ENCODE measurements around the gene STARD3NL. TPM values are rescaled to one million over a fixed set of nuclear protein-coding genes. Genes with fewer than 3 reads are reported as not detected.
"Not testable (repeated sequence)": the region's sequence is repeated elsewhere in the genome, so short reads cannot be mapped to it uniquely, and the experiment has no call there.

Gene STARD3NL
- total RNA-seq, 2 experiments from 2014 or later, result 14.4 to 15.7 TPM

GRCh38 chr7:38229884-38230642, 52.0 kb downstream of the STARD3NL start:
- no peaks in the 10 kb centered on the region for H3K9me3 Mint-ChIP-seq
- H3K27ac Mint-ChIP-seq, result peak overlapping the region; percentile 68
- peaks cover 44% of the 10 kb centered on the region for H3K4me1 ChIP-seq (ENCODE audit: insufficient read depth, low read length)
- DNase-seq (no peak), ATAC-seq (ENCODE audit: poor library complexity) (no peak)
- no peaks in the 10 kb centered on the region for H3K27me3 Mint-ChIP-seq
- no peak overlapping the region for H3K27ac ChIP-seq (ENCODE audit: low read depth in 1 of 2, low read length in 2 of 2)
- H3K36me3 ChIP-seq (ENCODE audit: insufficient read depth, low read length), result peaks cover 20% of the 10 kb centered on the region
- POLR2A ChIA-PET, result no interaction called here
- CTCF ChIA-PET, result interaction anchor here (1.1 kb wide), 1 partner anchor 105 kb away, joined by 3 read pairs; no protein-coding TSS in a partner anchor
- no peaks in the 10 kb centered on the region for H3K9me3 ChIP-seq (ENCODE audit: control insufficient read depth in 1 of 2, insufficient read depth in 1 of 2, low read length in 2 of 2)
- no peak overlapping the region for H3K4me3 ChIP-seq (ENCODE audit: low read length)
- H3K4me1 Mint-ChIP-seq (ENCODE audit: low read depth), result peaks cover 47% of the 10 kb centered on the region
- TF ChIP-seq CTCF (IDR thresholded peaks at IDR 0.05), result no peak
- H3K27me3 ChIP-seq (ENCODE audit: control insufficient read depth in 1 of 2, insufficient read depth in 2 of 2, low read length in 2 of 2), result no peaks in the 10 kb centered on the region
- no peak overlapping the region for H3K4me3 Mint-ChIP-seq
- intact Hi-C loops (cut with DNase I, micrococcal nuclease), result no loop called here
- H3K36me3 Mint-ChIP-seq (ENCODE audit: low read depth), result peaks cover 45% of the 10 kb centered on the region

DNA sequence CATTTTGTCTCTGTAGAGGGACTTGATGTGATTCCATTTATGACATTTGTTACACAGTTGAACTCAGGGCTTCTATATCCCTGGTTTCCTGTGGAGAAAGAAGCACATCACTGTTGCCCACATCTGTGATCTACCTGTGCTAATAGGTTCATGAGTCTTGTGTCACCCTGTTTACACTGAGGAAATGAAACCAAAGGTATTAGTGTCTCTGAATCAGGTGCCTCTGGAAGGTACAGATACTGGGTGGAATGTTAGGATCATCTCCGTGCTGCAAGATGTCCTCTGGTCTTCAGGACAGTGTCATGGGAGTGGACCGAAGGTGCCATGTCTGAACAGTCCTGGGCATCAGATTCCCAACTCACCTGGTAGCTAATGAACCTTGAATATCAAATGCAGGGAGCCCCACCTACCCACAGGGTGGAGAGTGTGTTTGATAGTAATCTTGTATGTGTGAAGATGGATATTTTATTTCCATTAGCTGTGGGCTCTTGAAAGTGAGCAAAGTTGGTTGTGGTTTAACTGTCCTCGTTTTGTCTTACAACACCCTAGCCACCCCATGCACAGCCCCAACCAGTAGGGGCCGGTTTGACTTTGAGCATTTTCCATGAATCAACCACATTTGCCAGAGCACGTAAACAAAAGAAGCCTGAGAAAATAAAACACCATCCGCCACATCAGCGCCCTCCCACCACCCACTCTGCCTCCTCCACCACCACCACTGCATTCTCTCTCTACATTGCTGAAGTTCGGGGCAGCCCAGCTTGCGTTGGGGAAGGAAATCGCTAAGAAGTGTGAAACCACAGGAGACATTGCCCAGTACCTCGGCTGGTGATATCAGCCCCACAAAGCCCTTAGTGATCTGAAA, 54.7 kb downstream of the STARD3NL start:
- Histone ChIP-seq H3K4me1 (ENCODE audit: insufficient read depth, low read length) (peaks cover 58% of the 10 kb centered on the region), H3K27ac (ENCODE audit: low read depth in 1 of 2, low read length in 2 of 2) (peak overlapping the region; percentile 29 to 53), H3K27me3 (ENCODE audit: control insufficient read depth in 1 of 2, insufficient read depth in 2 of 2, low read length in 2 of 2) (no peaks in the 10 kb centered on the region), H3K9me3 (ENCODE audit: control insufficient read depth in 1 of 2, insufficient read depth in 1 of 2, low read length in 2 of 2) (no peaks in the 10 kb centered on the region), H3K4me3 (ENCODE audit: low read length) (peak overlapping the region; percentile 23), H3K36me3 (ENCODE audit: insufficient read depth, low read length) (peaks cover 14% of the 10 kb centered on the region)
- intact Hi-C loops (cut with DNase I, micrococcal nuclease), result no loop called here
- POLR2A ChIA-PET, result interaction anchor here (0.6 to 1.3 kb wide), 7 partner anchors 11 to 1083 kb away, joined by 3 to 5 read pairs (median 3); no protein-coding TSS in a partner anchor
- peak; percentile 31 to 90 (median 54) for DNase-seq
- Mint-ChIP-seq H3K36me3 (ENCODE audit: low read depth) (peaks cover 30% of the 10 kb centered on the region), H3K27ac (peak overlapping the region; percentile 87), H3K4me3 (peak overlapping the region; percentile 79), H3K4me1 (ENCODE audit: low read depth) (peaks cover 62% of the 10 kb centered on the region), H3K27me3 (no peaks in the 10 kb centered on the region), H3K9me3 (no peaks in the 10 kb centered on the region)
- TF ChIP-seq CTCF (IDR thresholded peaks at IDR 0.05), result no peak
- CTCF ChIA-PET, result interaction anchor here (0.8 to 1.7 kb wide), 4 partner anchors 10 to 113 kb away, joined by 3 to 8 read pairs (median 7); no protein-coding TSS in a partner anchor
- ATAC-seq (ENCODE audit: poor library complexity), result peak; percentile 77

- peaks cover 51% of the 10 kb centered on the region for H3K4me1 ChIP-seq (ENCODE audit: insufficient read depth, low read length)
- H3K9me3 ChIP-seq (ENCODE audit: control insufficient read depth in 1 of 2, insufficient read depth in 1 of 2, low read length in 2 of 2); ATAC-seq (ENCODE audit: poor library complexity); H3K9me3 Mint-ChIP-seq; intact Hi-C loops (cut with DNase I, micrococcal nuclease); H3K27me3 Mint-ChIP-seq; DNase-seq; H3K4me3 ChIP-seq (ENCODE audit: low read length); H3K4me3 Mint-ChIP-seq; H3K27ac ChIP-seq (ENCODE audit: low read depth in 1 of 2, low read length in 2 of 2); H3K27me3 ChIP-seq (ENCODE audit: control insufficient read depth in 1 of 2, insufficient read depth in 2 of 2, low read length in 2 of 2); H3K36me3 ChIP-seq (ENCODE audit: insufficient read depth, low read length): not testable (repeated sequence)
- ChIA-PET CTCF (interaction anchor here (1.0 to 3.0 kb wide), 3 partner anchors 14 to 110 kb away, joined by 3 to 14 read pairs (median 8); no protein-coding TSS in a partner anchor), POLR2A (interaction anchor here (1.3 kb wide), 1 partner anchor 19 kb away, joined by 4 read pairs; no protein-coding TSS in a partner anchor)
- Mint-ChIP-seq H3K36me3 (ENCODE audit: low read depth) (peaks cover 19% of the 10 kb centered on the region), H3K4me1 (ENCODE audit: low read depth) (peaks cover 62% of the 10 kb centered on the region), H3K27ac (peak overlapping the region; percentile 87)
Measured at GRCh38 chr7:38234759-38235158, 56.7 kb downstream of the STARD3NL start.

Data from CD4-positive, alpha-beta T cell (primary cell).